Activated CD4-positive, alpha-beta T cell treated with anti-CD3 and anti-CD28 coated beads, Interleukin-2, amount 50 U/mL, for 16 hours (primary cell): ENCODE data around the gene JHY.
A peak's percentile ranks its signal among the peaks of the same experiment; 100 is the strongest.

ENCODE experiments used
- DNase-seq: peaks from one replicate; pipeline ENCODE4 v3.0.0-alpha.2; 2020

Gene JHY

DNA sequence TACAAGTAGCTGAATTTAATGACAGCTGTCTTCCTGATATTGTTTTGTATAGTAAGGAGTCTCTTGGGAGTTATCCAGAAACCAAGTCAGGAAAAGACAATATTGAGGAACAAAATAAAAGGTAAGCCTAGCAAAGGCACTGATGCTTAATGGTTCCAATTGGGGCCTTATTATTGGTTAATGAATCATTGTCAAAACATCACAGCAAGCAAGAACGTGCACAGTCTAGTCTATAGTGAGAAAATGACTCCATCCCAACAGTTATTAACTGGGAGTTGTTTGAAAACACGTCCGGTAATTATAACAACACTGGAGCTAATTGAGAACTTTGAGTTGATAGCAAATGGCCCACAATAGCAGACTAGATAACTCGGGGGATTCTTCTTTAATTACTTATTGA, 81.4 kb downstream of the JHY start:
- no peak for DNase-seq

- no peak for DNase-seq
These were observed 93.6 kb downstream of the JHY start for GRCh38 chr11:122976061-122976733.

DNA sequence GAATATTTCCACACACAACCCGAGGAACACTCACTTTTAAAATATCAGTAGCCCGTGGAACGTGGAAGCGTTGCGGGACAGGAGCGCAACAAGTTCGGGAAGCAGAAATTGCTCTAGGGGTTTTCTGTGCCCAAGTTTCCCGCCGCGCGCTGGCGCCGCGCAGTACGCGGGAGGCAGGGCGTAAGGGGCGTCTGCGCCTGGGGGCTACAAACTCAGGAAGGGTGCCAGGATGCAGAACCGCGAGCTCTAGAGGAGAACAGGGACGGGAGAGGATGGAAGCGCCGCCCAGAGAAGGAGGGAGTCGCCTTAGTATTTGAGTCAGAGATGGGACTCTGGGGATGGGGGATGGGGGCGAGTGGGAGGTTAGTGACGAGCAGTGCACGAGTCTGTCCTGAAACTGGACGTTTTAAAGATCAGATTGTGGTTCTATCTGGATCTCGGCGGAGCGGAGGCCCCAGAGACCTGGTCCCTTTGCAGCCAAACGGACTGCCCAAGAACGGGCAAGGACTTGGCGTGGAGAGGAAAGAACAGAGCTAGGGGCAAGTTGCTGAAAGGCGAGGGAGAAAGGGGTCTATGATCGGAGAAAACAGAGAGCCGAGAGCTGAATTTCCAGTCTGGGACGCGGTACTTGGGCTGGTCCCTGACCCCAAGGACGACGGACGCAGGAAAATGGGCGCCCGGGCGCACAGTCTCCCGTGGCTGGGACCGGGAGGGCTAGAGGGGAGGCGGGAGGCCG, 94.3 kb downstream of the JHY start:
- no peak for DNase-seq

GRCh38 chr11:122977470-122978298, 95.1 kb downstream of the JHY start:
- DNase-seq, result no peak

- no peak for DNase-seq
These were observed 95.7 kb downstream of the JHY start for GRCh38 chr11:122978299-122978620.

DNA sequence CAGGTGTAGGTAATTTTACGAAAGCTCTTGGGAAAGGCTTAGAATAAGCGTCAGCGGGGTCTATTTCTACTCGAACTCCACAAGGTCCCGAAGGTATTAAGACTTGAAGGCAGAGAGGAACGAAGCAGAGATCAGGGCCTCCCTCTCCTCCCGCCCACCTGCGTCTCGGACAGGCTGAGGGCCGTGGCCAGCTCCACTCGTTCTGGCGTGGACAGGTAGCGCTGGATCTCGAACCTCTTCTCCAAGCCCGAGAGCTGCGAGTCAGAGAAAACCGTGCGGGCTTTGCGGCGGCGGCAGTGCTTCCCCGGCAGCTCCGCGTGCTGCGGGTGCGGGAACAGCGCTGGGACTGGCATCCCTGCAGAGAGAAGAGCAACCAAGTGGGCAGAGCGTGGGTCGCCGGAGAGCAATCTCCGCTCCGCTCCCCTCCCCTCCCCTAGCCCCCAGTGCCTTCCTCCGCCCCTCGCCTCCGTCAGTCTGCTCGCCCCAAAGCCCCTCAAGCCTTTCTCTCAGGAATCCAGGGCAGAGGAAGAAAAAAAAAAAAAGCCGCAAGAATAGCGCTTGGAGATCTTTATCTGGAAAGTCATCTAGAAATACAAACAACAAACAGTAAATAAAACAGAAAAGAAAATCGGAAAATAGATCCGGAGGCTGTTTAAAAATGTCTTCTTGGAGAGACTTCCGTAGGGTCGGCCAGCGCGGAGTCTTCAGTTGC, 96.7 kb downstream of the JHY start:
- no peak for DNase-seq

GRCh38 chr11:122979815-122980595, 97.4 kb downstream of the JHY start:
- DNase-seq, result no peak

DNA sequence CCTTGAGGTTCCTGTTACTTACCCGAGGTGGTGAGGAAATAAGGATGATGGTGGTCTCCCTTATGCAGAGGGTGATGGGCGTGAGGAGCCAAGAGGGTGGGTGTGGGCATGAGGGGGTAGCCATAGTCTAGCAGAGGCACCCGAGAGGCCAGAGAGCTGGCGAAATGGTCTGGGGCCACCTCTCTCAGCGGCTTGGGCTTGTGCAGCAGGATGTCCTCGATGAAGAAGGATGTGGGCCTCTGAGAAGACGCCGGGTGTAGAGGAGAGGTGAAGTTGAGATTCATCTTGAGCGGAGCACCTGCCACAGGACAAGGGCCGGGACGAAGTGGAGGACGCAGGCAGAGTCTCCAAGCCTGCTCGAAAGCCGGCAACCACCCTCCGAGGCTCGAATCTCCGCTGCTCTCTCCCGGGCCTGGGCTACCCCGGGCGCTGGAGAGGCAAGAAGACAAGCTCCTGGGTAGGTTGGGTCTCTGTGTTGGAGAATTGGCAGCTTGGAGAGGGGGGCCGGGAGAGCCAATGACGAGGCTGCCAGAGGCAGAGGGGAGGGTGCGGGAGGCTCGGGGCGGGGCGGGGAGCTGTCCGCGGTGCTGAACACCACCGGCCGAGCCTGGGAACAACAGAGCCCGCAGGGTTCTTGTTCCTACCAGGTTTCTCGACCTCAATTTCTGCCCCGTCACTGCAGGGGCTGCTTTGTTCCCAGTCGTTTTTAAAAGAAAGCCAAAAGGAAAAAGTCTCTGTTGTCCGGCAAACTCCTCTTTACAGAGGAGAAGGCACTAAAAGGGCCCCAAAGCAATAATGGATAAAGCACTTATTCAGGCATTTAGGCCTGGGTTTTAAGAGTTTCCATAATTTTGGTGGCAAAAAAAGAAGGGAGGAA, 99.1 kb downstream of the JHY start, which contains the start of gene BSX:
Gene BSX, minus strand, starts transcription at position 447 of the 877 bp plus-strand sequence. Its CDS starts 163 bp downstream, at position 284.
- peak; percentile 39 for DNase-seq

- no peak for DNase-seq
These were observed 101.1 kb downstream of the JHY start for GRCh38 chr11:122983438-122984185.

- no peak for DNase-seq
These were observed 101.8 kb downstream of the JHY start for GRCh38 chr11:122984186-122985011.

DNA sequence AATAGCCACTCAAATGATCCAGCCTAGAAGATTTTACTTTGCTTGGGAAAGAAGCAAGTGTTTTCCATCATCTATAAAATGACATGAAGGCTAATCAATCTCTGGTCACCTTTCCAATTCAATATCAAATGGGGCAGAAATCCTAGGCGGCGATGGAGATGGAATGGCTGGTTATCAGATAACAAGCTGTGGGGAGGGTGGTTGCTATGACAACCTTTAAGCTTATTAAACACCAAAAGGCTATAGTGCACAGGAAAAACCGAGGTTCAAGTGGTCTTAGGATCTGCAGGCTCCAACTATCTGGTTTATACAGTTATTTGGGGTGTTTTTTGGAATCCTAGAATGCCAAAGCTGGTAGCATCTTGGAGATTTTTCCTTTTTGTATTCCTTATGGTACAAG, 113.0 kb downstream of the JHY start:
- no peak for DNase-seq

DNA sequence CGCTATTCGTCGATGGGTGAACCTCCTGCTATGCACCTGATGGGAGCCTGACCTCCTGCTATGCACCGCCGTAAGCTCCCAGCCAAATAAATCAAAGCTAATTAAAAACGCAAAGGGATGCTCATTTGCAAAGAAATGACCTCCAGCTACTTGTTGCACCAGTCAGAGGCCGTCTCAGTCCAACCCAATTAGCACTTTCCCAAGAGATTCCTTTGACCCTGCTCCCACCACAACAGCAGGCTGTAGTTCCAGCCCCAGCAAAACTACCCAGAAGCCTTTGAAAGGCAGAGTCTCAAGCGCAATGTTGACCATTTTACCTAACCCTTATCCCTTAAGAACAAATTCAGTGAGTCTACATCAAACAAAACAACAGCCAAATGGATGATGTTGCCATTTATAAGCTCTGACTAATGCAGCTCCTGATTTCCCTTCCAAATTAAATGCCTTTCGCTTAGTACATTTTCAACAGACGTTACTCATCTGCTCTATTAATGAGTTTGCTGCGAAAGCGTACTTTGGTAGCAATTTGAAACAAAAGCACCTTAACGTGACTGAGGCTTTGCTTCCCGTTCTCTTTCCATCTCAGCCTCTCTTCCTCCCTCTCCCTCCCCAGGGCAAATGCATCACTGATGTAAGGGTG, 116.3 kb downstream of the JHY start:
- no peak for DNase-seq

DNA sequence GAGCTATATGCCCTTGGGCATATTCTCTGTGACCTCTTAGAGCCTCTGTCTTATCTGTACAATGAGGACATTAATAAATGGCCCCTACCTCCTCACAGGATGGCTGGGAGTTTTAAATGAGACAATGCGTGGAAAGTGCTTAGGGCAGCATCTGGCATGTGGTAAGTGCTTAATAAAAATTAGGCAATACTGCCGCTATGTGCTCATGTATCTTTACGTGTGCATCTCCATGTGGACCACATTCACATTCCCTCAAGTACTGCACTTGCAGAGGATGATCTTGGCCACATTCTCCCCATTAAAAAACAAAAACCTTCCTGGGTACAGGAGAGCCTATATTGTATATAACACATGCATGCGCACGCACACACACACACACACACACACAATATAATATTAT, 118.2 kb downstream of the JHY start:
- DNase-seq, result no peak

- no peak for DNase-seq
These were observed 124.4 kb downstream of the JHY start for GRCh38 chr11:123006860-123007542.
